ENCODE measurements around the gene ATAT1. TPM values are rescaled to one million over a fixed set of nuclear protein-coding genes. Genes with fewer than 3 reads are reported as not detected.
A peak's percentile ranks its signal among the peaks of the same experiment; 100 is the strongest.

Gene ATAT1
- total RNA-seq (10 to 100 TPM in 1 of 5 donors, 1 to 10 TPM in 3, not detected in 1; 3.0 to 11.6 (median 5.2) TPM), polyA plus RNA-seq (1 to 10 TPM; 5.3 to 7.5 (median 5.7) TPM)
- long read RNA-seq, donor 1, partial matches to known transcripts = 0 of 3 reads
- long read RNA-seq, donor 1, other reads (novel, unspliced or antisense) = 0 of 3 reads
- long read RNA-seq, donor 2, partial matches to known transcripts = 7 of 11 reads
- long read RNA-seq, donor 2, other reads (novel, unspliced or antisense) = 0 of 11 reads
- long read RNA-seq, donor 3, partial matches to known transcripts = 77 of 94 reads
- long read RNA-seq, donor 3, other reads (novel, unspliced or antisense) = 13 of 94 reads
- long read RNA-seq, donor 4 = 0 reads
- long read RNA-seq, donor 5, partial matches to known transcripts = 0 of 2 reads
- long read RNA-seq, donor 5, other reads (novel, unspliced or antisense) = 0 of 2 reads
- long read RNA-seq, donor 6, transcript ATAT1-205 (10 exons, 2,646 nt) = major isoform, 6 of 11 reads
- long read RNA-seq, donor 6, partial matches to known transcripts = 0 of 11 reads
- long read RNA-seq, donor 6, other reads (novel, unspliced or antisense) = 0 of 11 reads
- long read RNA-seq, donor 7, partial matches to known transcripts = 0 of 8 reads
- long read RNA-seq, donor 7, other reads (novel, unspliced or antisense) = 0 of 8 reads
- long read RNA-seq, donor 8, partial matches to known transcripts = 0 of 5 reads
- long read RNA-seq, donor 8, other reads (novel, unspliced or antisense) = 0 of 5 reads
- long read RNA-seq, donor 9, partial matches to known transcripts = 50 of 85 reads
- long read RNA-seq, donor 9, other reads (novel, unspliced or antisense) = 30 of 85 reads
- long read RNA-seq, donor 10, partial matches to known transcripts = 0 of 1 reads
- long read RNA-seq, donor 10, other reads (novel, unspliced or antisense) = 0 of 1 reads

DNA sequence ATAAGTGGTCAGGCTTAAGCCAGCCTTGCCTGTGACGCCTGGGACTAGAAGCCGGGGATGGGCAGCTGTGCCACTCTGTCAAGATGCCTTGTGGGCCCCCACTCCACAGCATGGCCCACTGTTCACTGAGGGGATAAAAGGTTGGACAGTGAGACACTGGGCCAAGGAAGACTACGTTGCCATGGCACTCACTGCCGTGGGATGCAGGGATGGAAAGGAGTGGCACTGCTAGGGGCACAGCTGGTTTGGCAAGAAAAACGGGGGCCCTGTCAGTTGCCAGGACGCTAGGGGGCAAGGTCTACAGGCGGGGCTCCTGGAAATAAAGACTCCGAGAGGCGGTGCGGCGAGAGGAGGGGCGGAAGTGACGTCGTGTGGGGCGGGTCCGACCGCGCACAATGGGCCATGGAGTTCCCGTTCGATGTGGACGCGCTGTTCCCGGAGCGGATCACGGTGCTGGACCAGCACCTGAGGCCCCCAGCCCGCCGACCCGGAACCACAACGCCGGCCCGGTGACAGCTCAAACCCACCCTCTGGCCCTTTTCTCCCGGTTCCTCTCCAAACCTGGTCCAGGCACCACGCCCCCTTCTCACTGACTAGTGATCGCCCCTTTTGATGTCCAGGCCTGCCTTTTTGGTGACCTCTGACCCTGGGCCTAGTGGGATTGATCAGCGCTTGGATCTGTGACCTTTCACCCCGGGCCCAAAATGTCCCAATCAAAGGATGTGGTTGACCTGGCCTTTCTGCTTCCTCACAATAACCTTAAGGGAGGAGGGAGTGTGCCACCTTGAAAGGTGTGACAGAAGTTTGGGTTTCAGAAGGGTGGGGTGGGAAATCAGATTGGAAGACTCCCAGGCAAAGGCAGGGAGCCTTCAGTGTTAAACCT is at the start of gene ATAT1:
Gene ATAT1 (plus strand): TSS at position 391 of the 883 bp plus-strand sequence.
- peak within 1 kb of the TSS; percentile 86 to 92 (median 90) for H3K27ac ChIP-seq
- peaks cover 40 to 82% (median 80%) of the 10 kb centered on the region in 4 donors for H3K36me3 ChIP-seq
- DNase-seq = peak; percentile 93 to 97
- TF ChIP-seq POLR2AphosphoS5 (IDR thresholded peaks at IDR 0.05) (peak; percentile 66 to 92 (median 79)), POLR2A (IDR thresholded peaks at IDR 0.05) (no peak), EP300 (IDR thresholded peaks at IDR 0.05) (no peak)
- TF ChIP-seq, protein P1, sequence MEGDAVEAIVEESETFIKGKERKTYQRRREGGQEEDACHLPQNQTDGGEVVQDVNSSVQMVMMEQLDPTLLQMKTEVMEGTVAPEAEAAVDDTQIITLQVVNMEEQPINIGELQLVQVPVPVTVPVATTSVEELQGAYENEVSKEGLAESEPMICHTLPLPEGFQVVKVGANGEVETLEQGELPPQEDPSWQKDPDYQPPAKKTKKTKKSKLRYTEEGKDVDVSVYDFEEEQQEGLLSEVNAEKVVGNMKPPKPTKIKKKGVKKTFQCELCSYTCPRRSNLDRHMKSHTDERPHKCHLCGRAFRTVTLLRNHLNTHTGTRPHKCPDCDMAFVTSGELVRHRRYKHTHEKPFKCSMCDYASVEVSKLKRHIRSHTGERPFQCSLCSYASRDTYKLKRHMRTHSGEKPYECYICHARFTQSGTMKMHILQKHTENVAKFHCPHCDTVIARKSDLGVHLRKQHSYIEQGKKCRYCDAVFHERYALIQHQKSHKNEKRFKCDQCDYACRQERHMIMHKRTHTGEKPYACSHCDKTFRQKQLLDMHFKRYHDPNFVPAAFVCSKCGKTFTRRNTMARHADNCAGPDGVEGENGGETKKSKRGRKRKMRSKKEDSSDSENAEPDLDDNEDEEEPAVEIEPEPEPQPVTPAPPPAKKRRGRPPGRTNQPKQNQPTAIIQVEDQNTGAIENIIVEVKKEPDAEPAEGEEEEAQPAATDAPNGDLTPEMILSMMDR (IDR thresholded peaks at IDR 0.05) = peak in 5 of 7 experiments; percentile 19 to 47 (median 33)
- peak within 1 kb of the TSS; percentile 48 to 60 (median 50) for H3K4me3 ChIP-seq
- H3K27me3 ChIP-seq = no peaks in the 10 kb centered on the region
- H3K4me1 ChIP-seq = peaks cover 8 to 28% (median 19%) of the 10 kb centered on the region in 4 donors
- intact Hi-C loops (cut with DNase I; ENCODE audit: low total_unique reads) = no loop called here
- no peaks in the 10 kb centered on the region for H3K9me3 ChIP-seq
- 1 to 3% (median 2%) methylated on average over 34 to 36 of the region's 36 CpGs for WGBS, 5 donors

DNA sequence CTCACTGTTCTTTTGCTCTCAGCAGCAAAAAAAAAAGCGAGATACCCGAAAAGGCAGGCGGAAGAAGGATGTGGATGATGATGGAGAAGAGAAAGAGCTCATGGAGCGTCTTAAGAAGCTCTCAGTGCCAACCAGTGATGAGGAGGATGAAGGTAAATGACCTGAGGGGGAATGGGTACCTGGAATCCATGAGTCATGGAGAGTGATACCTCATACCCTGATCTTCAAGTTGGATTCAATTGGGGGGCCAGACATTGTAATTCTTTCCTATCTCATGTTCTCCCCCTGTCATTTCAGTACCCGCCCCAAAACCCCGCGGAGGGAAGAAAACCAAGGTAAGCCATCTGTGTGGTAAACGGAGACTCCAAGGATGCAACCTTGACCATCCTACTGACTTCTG is 48.6 kb upstream of the ATAT1 start:
- WGBS, 5 donors = 95 to 99% (median 97%) methylated on average over 8 of the region's 8 CpGs
- Histone ChIP-seq H3K27ac (no peak overlapping the region), H3K4me3 (no peak overlapping the region), H3K4me1 (peaks cover 11 to 29% (median 24%) of the 10 kb centered on the region in 4 donors), H3K27me3 (no peaks in the 10 kb centered on the region), H3K36me3 (peaks cover 54 to 86% (median 69%) of the 10 kb centered on the region in 4 donors), H3K9me3 (no peaks in the 10 kb centered on the region)
- DNase-seq = no peak
- intact Hi-C loops (cut with DNase I; ENCODE audit: low total_unique reads) = no loop called here
- TF ChIP-seq POLR2AphosphoS5 (IDR thresholded peaks at IDR 0.05) (no peak), POLR2A (IDR thresholded peaks at IDR 0.05) (no peak), EP300 (IDR thresholded peaks at IDR 0.05) (no peak)
- TF ChIP-seq, protein P1 (IDR thresholded peaks at IDR 0.05) = no peak

DNA sequence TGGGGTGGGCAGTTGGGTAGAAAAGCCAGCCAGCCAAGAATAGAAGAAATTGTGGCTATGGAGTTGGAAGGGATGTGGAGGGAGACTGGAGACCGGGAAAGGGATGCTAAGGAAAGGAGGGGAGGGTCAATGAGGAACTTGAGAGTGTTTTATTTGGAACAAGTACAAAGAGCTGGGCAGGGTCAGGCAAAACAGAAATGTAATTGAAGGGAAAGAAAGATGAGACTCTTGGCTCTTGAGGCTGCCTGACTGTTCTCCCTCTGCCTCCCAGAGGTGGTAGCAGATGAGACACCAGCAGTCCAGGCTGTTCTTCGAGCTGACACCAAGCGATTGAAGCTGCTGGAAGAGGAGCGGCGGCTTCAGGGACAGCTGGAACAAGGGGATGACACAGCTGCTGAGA is 42.8 kb upstream of the ATAT1 start:
- no peak for TF ChIP-seq EP300 (IDR thresholded peaks at IDR 0.05)
- TF ChIP-seq POLR2AphosphoS5 (IDR thresholded peaks at IDR 0.05) = no peak
- TF ChIP-seq, protein P1 (IDR thresholded peaks at IDR 0.05) = no peak
- no peak for TF ChIP-seq POLR2A (IDR thresholded peaks at IDR 0.05)
- H3K27me3 ChIP-seq = no peaks in the 10 kb centered on the region
- H3K9me3 ChIP-seq = no peaks in the 10 kb centered on the region
- H3K36me3 ChIP-seq = peaks cover 89 to 100% (median 100%) of the 10 kb centered on the region in 4 donors
- H3K4me1 ChIP-seq = no peaks in the 10 kb centered on the region
- DNase-seq = no peak
- 87 to 92% (median 88%) methylated on average over 5 of the region's 5 CpGs for WGBS, 5 donors
- no peak overlapping the region for H3K4me3 ChIP-seq
- H3K27ac ChIP-seq = no peak overlapping the region
- intact Hi-C loops (cut with DNase I; ENCODE audit: low total_unique reads) = no loop called here

Measured in stomach (tissue), 19 donors.